HG03159 (cell line): ENCODE data around the gene MTARC2.
"Not testable (repeated sequence)": the region's sequence is repeated elsewhere in the genome, so short reads cannot be mapped to it uniquely, and the experiment has no call there.

Experiments used
- ATAC-seq: cut with Tn5 transposase; IDR thresholded peaks from one replicate; pipeline ENCODE4 v1.9.1; 2021; ENCODE audit warnings: mild to moderate bottlenecking, moderate library complexity; ENCODE audit not compliant: unreplicated experiment

The MTARC2 gene

DNA sequence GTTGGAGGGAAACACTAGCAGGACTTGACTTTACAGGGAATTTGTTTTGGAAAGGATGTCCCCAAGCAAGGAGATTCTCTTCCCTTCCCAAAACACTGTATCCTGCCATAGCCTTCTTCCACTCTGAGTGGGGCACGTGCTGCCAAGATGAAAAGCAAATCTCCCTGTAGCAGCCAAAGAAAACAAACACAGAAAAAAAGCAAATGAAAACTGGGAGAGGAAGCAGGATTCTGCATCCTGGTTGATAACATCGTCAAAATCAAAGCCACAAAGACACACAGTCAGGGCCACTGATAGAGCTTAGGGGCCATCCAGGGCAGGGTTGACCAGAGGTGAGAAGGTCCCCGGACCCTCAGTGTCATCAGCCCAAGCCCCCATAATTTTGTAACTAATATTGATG lies 16.0 kb upstream of the MTARC2 start:
- ATAC-seq: no peak

GRCh38 chr1:220732621-220733020 lies 15.5 kb upstream of the MTARC2 start:
- no peak for ATAC-seq

GRCh38 chr1:220733086-220733601 lies 15.0 kb upstream of the MTARC2 start:
- peak; percentile 95 for ATAC-seq

DNA sequence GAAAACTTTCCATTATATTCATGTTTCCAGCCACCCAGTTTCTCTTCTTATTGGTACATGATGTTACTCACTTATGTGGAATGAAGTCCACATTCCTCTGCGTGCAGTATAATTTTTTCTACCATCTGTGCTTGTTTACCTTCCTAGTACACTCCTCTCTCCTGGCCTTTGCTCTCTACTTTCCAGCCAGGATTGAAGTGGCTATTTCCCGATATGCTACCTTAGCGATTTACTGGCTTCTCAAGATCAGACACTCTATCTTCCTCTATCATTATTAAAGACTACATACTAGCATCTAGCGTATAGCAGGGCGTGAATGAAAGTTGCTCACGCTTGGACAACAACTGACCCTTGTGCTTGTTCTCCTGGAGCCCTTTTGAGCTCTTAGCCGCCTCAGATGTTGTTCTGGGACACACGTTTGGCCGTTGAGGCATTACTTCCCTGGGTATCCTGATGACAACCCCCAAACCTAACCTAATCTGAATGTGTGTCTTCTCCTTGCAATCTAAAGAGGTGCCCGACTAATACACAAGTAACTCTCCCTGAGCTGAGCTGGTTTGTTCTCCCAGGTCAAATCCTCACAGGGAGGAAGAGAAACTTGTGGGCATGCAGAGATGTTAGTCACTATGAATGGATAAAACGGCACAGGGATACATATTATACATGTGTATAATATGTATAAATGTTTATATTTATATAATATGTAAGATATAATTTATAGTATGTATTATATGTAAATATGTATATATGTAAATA lies 13.4 kb upstream of the MTARC2 start:
- no peak for ATAC-seq

DNA sequence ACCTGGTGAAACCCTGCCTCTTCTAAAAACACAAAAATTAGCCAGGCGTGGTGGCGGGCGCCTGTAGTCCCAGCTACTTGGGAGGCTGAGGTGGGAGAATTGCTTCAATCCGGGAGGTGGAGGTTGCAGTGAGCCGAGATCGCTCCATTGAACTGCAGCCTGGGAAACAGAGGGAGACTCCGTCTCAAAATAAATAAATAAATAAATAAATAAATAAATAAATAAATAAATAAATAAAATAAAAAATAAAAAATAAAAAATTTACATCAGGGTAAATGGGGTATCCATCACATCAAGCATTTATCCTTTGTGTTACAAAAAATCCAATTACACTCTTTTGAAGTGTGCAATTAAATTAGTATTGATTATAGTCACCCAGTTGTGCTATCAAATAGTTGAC lies 11.8 kb upstream of the MTARC2 start:
- ATAC-seq: not testable (repeated sequence)

GRCh38 chr1:220741349-220741748 lies 6.8 kb upstream of the MTARC2 start:
- no peak for ATAC-seq

DNA sequence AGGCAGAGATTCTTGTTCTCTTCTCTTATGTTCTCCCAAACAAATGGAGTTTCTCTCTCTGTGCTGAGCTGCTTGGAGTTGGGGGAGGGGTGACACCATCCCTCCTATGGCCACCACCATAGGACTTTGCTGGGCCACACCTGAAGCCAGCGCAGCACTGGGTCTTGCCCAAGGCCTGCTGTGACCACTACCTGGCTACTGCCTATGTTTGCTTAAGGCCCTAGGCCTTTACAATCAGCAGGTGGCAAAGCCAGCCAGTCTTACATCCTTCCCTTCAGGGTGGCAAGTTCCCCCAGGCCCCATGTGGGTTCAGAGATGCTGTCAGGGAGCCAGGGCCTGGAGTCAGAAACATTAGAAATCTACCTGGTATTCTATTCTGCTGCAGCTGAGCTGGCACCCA lies 6.3 kb upstream of the MTARC2 start:
- no peak for ATAC-seq

- no peak for ATAC-seq
Measured at GRCh38 chr1:220742520-220742919, 5.6 kb upstream of the MTARC2 start.

- ATAC-seq: no peak
Measured at GRCh38 chr1:220746851-220747250, 1.3 kb upstream of the MTARC2 start.

DNA sequence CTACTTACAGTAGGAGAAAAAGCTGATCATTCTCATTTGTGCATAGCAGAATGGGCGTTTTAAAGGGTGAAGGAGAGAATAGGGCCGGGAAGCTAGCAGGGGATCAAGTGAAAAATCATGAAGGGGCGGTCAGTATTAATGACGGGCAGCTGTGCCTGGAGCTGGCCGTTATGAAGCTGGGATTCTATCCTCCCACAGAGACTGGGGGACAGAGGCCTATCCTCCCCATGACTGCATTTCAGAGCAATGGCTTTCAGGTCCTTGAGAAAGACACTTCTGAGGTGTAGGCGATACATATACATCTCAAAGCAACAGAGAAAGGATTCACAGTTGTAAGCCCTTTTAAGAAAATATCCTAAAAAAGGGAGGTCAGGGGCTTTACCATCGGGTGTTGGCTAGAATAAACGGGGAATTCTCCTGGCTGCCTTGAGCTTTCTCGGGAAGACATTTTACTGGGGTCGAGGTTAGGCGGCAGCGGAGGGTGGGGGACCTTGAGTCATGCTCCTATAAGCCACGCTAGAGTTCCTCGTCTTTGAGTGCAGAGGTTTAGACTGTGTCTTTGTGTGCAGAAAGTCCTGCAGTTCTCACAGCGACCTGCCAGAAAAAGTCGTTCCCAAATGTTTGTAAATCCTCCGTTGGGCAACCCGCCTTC lies 559 bp upstream of the MTARC2 start:
- ATAC-seq: no peak

GRCh38 chr1:220748936-220749335 lies 814 bp downstream of the MTARC2 start:
- no peak for ATAC-seq

- ATAC-seq: no peak
Measured at GRCh38 chr1:220750131-220750515, 2.0 kb downstream of the MTARC2 start.

DNA sequence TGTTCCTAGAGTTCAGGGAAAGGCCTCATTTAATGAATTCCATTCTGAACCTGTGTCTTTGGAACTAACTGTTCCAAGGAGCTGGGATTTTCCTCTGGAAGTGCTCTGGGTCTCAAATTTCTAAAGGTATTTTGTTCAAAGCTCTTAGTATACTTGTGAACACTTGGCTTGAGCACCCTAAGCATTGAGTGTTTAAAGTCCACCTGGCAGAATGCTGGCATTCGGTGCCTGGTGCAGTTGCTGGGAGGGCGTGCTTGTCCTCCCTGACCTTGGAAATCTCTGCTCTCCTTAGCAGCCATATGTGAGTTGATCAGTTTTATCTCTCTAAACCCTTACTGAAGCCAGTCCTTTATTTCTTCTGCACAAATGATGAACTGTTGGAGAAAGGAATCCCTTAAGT lies 3.0 kb downstream of the MTARC2 start:
- no peak for ATAC-seq

DNA sequence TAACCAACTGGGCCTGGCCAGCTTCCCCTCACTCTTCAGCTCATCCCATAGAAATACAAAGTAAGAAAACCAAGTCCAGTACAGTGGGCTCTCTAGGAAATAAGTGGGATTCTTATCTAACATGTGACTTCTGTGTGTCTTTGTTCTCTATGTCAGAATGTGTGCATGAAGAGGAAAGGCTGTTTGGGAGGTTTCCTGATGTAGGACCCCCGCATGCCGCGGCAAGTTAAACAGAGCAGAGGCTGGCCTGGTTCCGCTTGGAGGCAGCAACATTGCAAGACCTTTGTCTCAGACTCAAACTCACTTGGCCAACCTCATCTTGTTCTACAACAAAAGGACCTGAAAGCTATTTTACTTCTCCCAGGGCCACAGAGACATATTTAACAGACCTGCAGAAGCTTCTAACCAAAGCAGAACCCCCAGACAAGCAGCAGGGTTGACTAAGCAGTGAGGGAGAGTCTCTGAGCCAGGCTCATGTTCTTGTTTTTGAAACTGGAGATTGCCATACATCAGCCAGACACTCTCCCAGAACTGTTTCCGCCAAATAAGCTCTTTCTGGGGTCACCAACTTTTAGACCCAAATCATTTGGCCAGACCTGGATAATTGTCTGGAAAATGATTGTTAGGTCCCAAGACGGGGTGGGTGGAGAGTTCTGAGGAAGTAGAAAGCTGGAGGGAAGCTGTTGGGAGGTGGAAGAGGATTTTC lies 6.2 kb downstream of the MTARC2 start:
- ATAC-seq: no peak

GRCh38 chr1:220754918-220755295 lies 6.8 kb downstream of the MTARC2 start:
- no peak for ATAC-seq

- ATAC-seq: no peak
Measured at GRCh38 chr1:220755309-220755708, 7.2 kb downstream of the MTARC2 start.

DNA sequence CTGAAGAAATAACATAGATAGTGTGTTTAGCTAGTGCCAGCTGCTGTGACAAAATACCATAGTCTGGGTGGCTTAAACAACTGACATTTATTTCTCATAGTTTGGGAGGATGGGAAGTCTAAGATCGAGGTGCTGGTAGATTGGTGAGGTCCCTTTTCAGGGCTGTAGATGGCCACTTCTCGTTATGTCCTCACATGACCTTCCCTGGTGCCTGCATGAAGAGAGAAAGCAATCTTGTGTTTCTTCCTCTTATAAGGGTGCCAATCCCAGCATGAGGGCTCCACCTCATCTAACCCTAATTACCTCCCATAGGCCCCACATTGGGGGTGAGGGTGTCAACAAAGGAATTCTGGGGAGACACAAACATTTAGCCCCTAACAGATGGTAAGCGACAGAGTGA lies 9.3 kb downstream of the MTARC2 start:
- no peak for ATAC-seq

GRCh38 chr1:220759147-220759546 lies 11.0 kb downstream of the MTARC2 start:
- ATAC-seq: no peak

- no peak for ATAC-seq
Measured at GRCh38 chr1:220761688-220762427, 13.7 kb downstream of the MTARC2 start.

DNA sequence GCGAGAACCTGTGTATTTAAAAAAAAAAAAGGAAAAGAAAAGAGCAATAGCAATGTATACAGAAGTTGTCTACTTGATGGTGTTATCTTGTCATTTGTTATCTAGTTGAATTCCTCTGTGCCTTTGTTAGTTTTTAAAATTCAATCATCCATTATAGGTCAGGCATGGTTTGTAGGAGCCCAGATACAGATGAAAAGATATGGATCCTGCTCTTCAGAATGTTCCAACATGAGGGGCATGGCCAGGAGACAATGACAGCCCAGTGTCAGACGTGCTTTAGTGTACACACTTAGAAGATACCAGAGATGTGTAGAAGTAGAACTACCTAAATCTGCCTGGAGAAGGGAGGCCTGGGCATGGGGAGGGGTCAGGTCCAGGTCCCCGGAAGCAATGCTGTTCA lies 16.6 kb downstream of the MTARC2 start:
- no peak for ATAC-seq
